Hepatocyte (in vitro differentiated cells): ENCODE measurements around the gene TAS2R1. TPM values are rescaled to one million over a fixed set of nuclear protein-coding genes. Genes with fewer than 3 reads are reported as not detected.

Experiments
- DNase-seq: peaks from one replicate; pipeline ENCODE4 v3.0.0-alpha.2; 2016; ENCODE audit warnings: low spot score
- H2AFZ ChIP-seq: fragments of 200-600 bp; sonication (generic); 2 replicates; pipeline ENCODE4 v1.6.0; 2016; ENCODE audit warnings: antibody characterized with exemption, mild to moderate bottlenecking
- H3K27ac ChIP-seq: fragments of 200-600 bp; sonication (generic); 2 replicates; pipeline ENCODE4 v1.5.1; 2016; ENCODE audit warnings: mild to moderate bottlenecking
- H3K27me3 ChIP-seq: fragments of 200-600 bp; sonication (generic); 2 replicates; pipeline ENCODE4 v1.6.1; 2016
- H3K36me3 ChIP-seq: fragments of 200-600 bp; sonication (generic); replicated peaks from 2 replicates; pipeline ENCODE4 v1.5.1; 2016; ENCODE audit warnings: low read depth; ENCODE audit not compliant: insufficient read depth
- H3K4me1 ChIP-seq: fragments of 200-600 bp; sonication (generic); 2 replicates; pipeline ENCODE4 v1.5.1; 2016; ENCODE audit warnings: mild to moderate bottlenecking, moderate library complexity; ENCODE audit not compliant: insufficient read depth
- H3K4me2 ChIP-seq: fragments of 200-600 bp; sonication (generic); 2 replicates; pipeline ENCODE4 v1.6.0; 2016
- H3K4me3 ChIP-seq: fragments of 200-600 bp; sonication (generic); 2 replicates; pipeline ENCODE4 v1.5.1; 2016; ENCODE audit warnings: mild to moderate bottlenecking
- H3K79me2 ChIP-seq: fragments of 200-600 bp; sonication (generic); 2 replicates; pipeline ENCODE4 v1.6.0; 2017; ENCODE audit warnings: mild to moderate bottlenecking
- H3K9me2 ChIP-seq: fragments of 200-600 bp; sonication (generic); replicated peaks from 2 replicates; pipeline ENCODE4 v1.6.0; 2017; ENCODE audit warnings: mild to moderate bottlenecking; ENCODE audit not compliant: insufficient read depth
- H3K9me3 ChIP-seq: fragments of 200-600 bp; sonication (generic); 2 replicates; pipeline ENCODE4 v1.5.1; 2016; ENCODE audit warnings: low read depth, mild to moderate bottlenecking
- H4K20me1 ChIP-seq: fragments of 200-600 bp; sonication (generic); 2 replicates; pipeline ENCODE4 v1.6.0; 2016; ENCODE audit warnings: mild to moderate bottlenecking; ENCODE audit not compliant: insufficient read depth, poor library complexity, severe bottlenecking
- CTCF ChIP-seq: fragments of 200-600 bp; sonication (generic); IDR thresholded peaks from 2 replicates; pipeline ENCODE4 v1.5.1; 2016; ENCODE audit warnings: antibody characterized with exemption, mild to moderate bottlenecking; ENCODE audit not compliant: poor library complexity
- EZH2 ChIP-seq: fragments of 200-600 bp; sonication (generic); IDR thresholded peaks from 2 replicates; pipeline ENCODE4 v1.6.1; 2016; ENCODE audit warnings: antibody characterized with exemption, mild to moderate bottlenecking, borderline replicate concordance
- EZH2phosphoT487 ChIP-seq: fragments of 200-600 bp; sonication (generic); IDR thresholded peaks from one replicate; pipeline ENCODE4 v1.6.1; 2018; ENCODE audit warnings: antibody characterized with exemption, mild to moderate bottlenecking, low read depth, moderate library complexity; ENCODE audit not compliant: unreplicated experiment, severe bottlenecking
- WGBS: methylation state at CpG from one replicate; pipeline ENCODE4 v1.1.6; 2016; ENCODE audit warnings: low lambda C conversion rate; ENCODE audit errors: missing lambda C conversion rate; 5-methylcytosine and 5-hydroxymethylcytosine counted together
- polyA plus RNA-seq: library from polyadenylated mRNA; unstranded; fragments of >200 nt; fragmentation: Nextera tagmentation; extraction: Ambion mirVana; gene quantifications from 2 replicates; pipeline ENCODE4 v1.2.1, GENCODE V29; 2016
- total RNA-seq: library from RNA; depleted of rRNA; stranded (reverse); fragments of >200 nt; gene quantifications from 2 replicates; pipeline ENCODE4 v1.2.3, GENCODE V29; 2014

Gene TAS2R1
- total and polyA plus RNA-seq, 2 experiments from 2014 or later, result 1.0 TPM; not detected in 1

DNA sequence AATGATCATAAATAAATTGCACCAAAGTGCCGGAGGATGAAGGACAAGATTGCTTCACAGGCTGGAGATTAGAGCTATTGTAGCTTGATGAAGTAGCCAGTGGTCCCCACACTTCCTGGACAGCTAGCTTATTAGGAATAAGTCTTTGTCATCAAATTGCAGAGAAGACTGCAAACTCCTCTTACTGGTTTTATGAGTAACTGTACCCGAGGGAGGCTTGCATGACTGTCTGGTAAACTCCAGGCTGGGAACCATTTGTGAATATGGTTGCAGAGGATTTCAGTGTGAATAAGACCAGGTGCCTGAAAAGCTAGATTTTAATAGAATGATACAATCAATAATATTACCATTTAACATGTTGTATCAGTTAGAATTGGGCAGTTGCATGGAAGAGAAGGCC lies 47.7 kb downstream of the TAS2R1 start:
- Histone ChIP-seq H3K4me1 (no peaks in the 10 kb centered on the region), H2AFZ (no peak overlapping the region), H3K27me3 (no peaks in the 10 kb centered on the region), H3K36me3 (no peaks in the 10 kb centered on the region), H3K27ac (no peak overlapping the region), H3K9me3 (no peaks in the 10 kb centered on the region), H3K9me2 (no peaks in the 10 kb centered on the region), H3K4me3 (no peak overlapping the region), H3K79me2 (no peaks in the 10 kb centered on the region), H4K20me1 (no peaks in the 10 kb centered on the region), H3K4me2 (no peak overlapping the region)
- no peak for DNase-seq
- TF ChIP-seq EZH2phosphoT487 (no peak), EZH2 (no peak), CTCF (no peak)
- 64% methylated on average over 2 of the region's 2 CpGs for WGBS

Other genes starting within 250 kb of the TAS2R1 start
- gene SEMA5A, start 84.3 kb downstream of the TAS2R1 start, total RNA-seq, result 21.7 and 27.0 TPM in 2 replicates
- 10.7 and 14.8 TPM in 2 replicates for gene SEMA5A, start 84.3 kb downstream of the TAS2R1 start, polyA plus RNA-seq